Activated naive CD8-positive, alpha-beta T cell treated with anti-CD3 and anti-CD28 coated beads, Interleukin-2, amount 10 ng/mL, durations not matched to agents 7 days and 5 days (primary cell): ENCODE results near the gene CCL18. TPM values are rescaled to one million over a fixed set of nuclear protein-coding genes. Genes with fewer than 3 reads are reported as not detected.
"Not testable (repeated sequence)": the region's sequence is repeated elsewhere in the genome, so short reads cannot be mapped to it uniquely, and the experiment has no call there.

Experiments used
- ATAC-seq: fragments of 150-1000 bp; cut with Tn5 transposase; one replicate; pipeline ENCODE4 v1.10.0; 2021; ENCODE audit warnings: low read depth, moderate library complexity
- POLR2A ChIA-PET: fragments of 350-600 bp; sonication (Branson Sonifier 250); formaldehyde crosslinking; loops from one replicate; lab custom pipeline; 2021; ENCODE audit warnings: antibody characterized with exemption; lab: Charles Lee
- DNase-seq: peaks from one replicate; pipeline ENCODE4 v3.0.0; 2021
- H3K27ac Mint-ChIP-seq: one replicate; pipeline ENCODE4 v1.8.0; 2022; ENCODE audit warnings: mild to moderate bottlenecking, mixed read lengths
- H3K27me3 Mint-ChIP-seq: one replicate; pipeline ENCODE4 v1.8.0; 2022; ENCODE audit warnings: mild to moderate bottlenecking, moderate library complexity, mixed read lengths
- H3K36me3 Mint-ChIP-seq: one replicate; pipeline ENCODE4 v1.8.0; 2021; ENCODE audit warnings: mild to moderate bottlenecking, mixed read lengths
- H3K4me1 Mint-ChIP-seq: one replicate; pipeline ENCODE4 v1.8.0; 2021; ENCODE audit warnings: mixed read lengths
- H3K4me3 Mint-ChIP-seq: one replicate; pipeline ENCODE4 v1.8.0; 2022; ENCODE audit warnings: mild to moderate bottlenecking, moderate library complexity, mixed read lengths
- H3K9me3 Mint-ChIP-seq: one replicate; pipeline ENCODE4 v1.8.0; 2021; ENCODE audit warnings: mixed read lengths
- total RNA-seq, 2 experiments: library from RNA; stranded (reverse); gene quantifications; one replicate each; pipeline ENCODE4 v1.2.3, GENCODE V29; 2021

Gene CCL18
- total RNA-seq, 2 experiments from 2014 or later, result not detected

DNA sequence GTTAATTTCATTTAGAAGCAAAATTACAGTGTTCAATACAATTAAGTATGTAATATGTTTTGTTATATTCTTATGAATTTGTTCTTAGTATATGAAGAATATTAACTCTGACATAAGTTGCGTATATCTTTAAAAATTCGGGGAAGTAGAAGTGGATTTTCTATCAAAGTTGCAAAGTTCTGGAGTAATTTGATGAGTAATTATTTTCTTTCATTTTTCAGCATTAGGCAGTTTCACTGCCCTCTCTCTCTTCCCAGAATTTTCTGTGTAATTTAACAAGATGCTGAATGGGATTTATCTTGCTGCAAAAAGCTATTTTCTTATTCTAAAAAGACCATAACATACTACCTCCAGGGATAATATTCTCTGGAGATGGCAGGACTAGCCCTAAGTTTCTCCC is 8.9 kb upstream of the CCL18 start:
- POLR2A ChIA-PET, result no interaction called here
- ATAC-seq, result no peak

DNA sequence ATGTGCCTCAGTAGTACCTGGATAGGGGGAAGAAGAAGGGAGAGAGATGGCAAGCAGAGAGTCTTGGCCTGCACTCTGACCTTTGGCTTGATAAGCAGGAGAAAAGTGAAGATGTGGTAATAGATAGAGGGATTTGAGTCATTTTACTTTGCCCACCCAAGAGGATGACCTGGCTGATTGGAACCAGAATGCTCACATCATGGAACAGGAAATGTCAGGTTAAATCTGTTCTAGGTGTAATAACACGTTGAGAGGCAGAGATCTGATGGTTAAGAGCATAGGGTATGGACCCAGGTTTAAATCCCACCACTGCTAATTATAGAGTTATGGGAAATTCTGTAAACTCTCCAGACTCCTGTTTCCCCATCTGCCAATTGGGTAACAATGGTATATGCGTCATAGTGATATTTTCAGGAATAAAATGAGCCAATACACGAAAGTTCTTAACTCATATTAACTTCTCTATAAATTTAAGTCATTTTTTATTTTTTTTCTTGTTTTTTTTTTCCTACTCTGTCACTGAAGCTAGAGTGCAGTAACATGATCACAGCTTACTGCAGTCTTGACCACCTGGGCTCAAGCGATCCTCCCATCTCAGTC is 8.1 kb upstream of the CCL18 start:
- DNase-seq (no peak), ATAC-seq (no peak)
- peaks cover 22% of the 10 kb centered on the region for H3K27me3 Mint-ChIP-seq
- H3K36me3 Mint-ChIP-seq, result no peaks in the 10 kb centered on the region
- peaks cover 3% of the 10 kb centered on the region for H3K9me3 Mint-ChIP-seq
- H3K27ac Mint-ChIP-seq, result no peak overlapping the region
- no peak overlapping the region for H3K4me3 Mint-ChIP-seq
- POLR2A ChIA-PET, result no interaction called here
- no peaks in the 10 kb centered on the region for H3K4me1 Mint-ChIP-seq

More for the DNA sequence above, 8.9 kb upstream of the CCL18 start:
- Mint-ChIP-seq H3K4me1 (no peaks in the 10 kb centered on the region), H3K27ac (no peak overlapping the region), H3K27me3 (peaks cover 21% of the 10 kb centered on the region), H3K9me3 (peaks cover 3% of the 10 kb centered on the region), H3K36me3 (no peaks in the 10 kb centered on the region), H3K4me3 (no peak overlapping the region)
- no peak for DNase-seq

DNA sequence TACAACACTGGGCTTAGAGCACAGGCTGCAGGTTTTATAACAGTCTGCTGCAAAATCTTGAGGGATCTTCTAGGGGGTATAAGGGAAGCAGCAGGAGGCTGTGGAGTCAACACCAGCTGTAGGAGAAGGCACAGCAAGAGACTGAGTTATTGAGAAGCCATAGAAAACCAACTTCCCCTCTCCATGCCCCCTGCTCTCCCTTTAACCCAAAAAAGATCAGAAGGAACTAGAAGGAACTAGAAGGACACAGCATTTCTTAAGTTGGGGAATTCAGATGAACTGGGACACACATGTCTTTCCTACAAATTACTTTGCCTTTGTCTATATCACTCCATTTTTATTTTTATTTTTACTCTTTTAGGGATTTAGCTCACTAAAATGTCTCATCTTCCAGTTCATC is 6.2 kb upstream of the CCL18 start:
- no peak for DNase-seq
- Mint-ChIP-seq H3K4me3 (no peak overlapping the region), H3K27ac (no peak overlapping the region), H3K4me1 (no peaks in the 10 kb centered on the region), H3K36me3 (no peaks in the 10 kb centered on the region), H3K9me3 (peaks cover 3% of the 10 kb centered on the region), H3K27me3 (peaks cover 21% of the 10 kb centered on the region)
- ATAC-seq, result no peak
- POLR2A ChIA-PET, result no interaction called here

DNA sequence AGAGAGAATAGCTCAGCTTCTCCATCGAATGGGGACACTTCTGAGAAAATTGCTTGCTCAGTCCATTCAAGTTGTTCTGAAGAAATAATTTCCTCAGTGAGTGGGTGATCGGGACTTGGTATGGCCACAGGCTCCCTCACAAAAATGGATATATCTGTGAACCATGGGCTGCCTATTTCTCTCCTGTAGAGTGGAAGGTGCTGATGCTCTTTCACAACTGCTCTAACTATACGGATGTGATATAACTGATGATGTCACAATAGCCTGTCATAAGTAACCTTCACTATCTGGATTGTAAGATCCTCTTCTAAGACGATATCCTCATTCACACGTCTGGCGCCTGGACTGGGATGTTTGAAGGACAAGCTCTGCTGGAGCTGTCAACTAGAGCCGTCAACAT is 4.7 kb upstream of the CCL18 start:
- Mint-ChIP-seq H3K9me3 (peaks cover 3% of the 10 kb centered on the region), H3K27me3 (peaks cover 21% of the 10 kb centered on the region), H3K4me1 (no peaks in the 10 kb centered on the region), H3K4me3 (no peak overlapping the region), H3K27ac (no peak overlapping the region), H3K36me3 (no peaks in the 10 kb centered on the region)
- POLR2A ChIA-PET, result no interaction called here
- DNase-seq (no peak), ATAC-seq (no peak)

GRCh38 chr17:36060816-36061215 is 3.3 kb upstream of the CCL18 start:
- H3K27ac Mint-ChIP-seq, result no peak overlapping the region
- H3K27me3 Mint-ChIP-seq, result peaks cover 26% of the 10 kb centered on the region
- DNase-seq (no peak), ATAC-seq (no peak)
- POLR2A ChIA-PET, result no interaction called here
- no peak overlapping the region for H3K4me3 Mint-ChIP-seq
- H3K9me3 Mint-ChIP-seq, result peaks cover 3% of the 10 kb centered on the region
- H3K4me1 Mint-ChIP-seq, result no peaks in the 10 kb centered on the region
- H3K36me3 Mint-ChIP-seq, result no peaks in the 10 kb centered on the region

- Mint-ChIP-seq H3K4me3 (no peak overlapping the region), H3K9me3 (no peaks in the 10 kb centered on the region), H3K36me3 (no peaks in the 10 kb centered on the region), H3K27ac (no peak overlapping the region), H3K4me1 (no peaks in the 10 kb centered on the region), H3K27me3 (peaks cover 21% of the 10 kb centered on the region)
- no peak for DNase-seq
- ATAC-seq, result peak; percentile 54
- POLR2A ChIA-PET, result no interaction called here
Measured at GRCh38 chr17:36066365-36066985, 2.4 kb downstream of the CCL18 start.

DNA sequence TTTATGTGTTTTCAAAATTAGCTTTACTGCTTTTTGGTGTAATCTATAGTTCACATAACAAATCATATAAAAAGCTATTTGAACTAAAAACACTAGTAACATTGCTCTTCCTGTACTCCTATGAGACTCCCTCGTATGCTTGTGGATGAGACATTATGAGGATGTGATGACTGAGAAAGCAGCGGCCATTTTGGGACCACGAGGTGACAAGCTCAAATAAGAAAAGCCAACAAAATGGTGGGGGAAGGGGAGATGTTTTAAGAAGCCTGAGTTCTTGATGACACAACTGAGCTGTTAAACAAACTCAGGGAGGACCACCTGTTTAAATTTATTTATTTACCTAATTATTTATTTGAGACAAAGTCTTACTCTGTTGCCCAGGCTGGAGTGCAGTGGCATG is 4.5 kb downstream of the CCL18 start:
- Mint-ChIP-seq H3K27me3 (peaks cover 25% of the 10 kb centered on the region), H3K4me3 (no peak overlapping the region), H3K9me3 (no peaks in the 10 kb centered on the region), H3K4me1 (peaks cover 5% of the 10 kb centered on the region), H3K27ac (no peak overlapping the region), H3K36me3 (no peaks in the 10 kb centered on the region)
- DNase-seq, result no peak
- POLR2A ChIA-PET, result no interaction called here
- no peak for ATAC-seq

- peaks cover 5% of the 10 kb centered on the region for H3K4me1 Mint-ChIP-seq
- H3K4me3 Mint-ChIP-seq, result no peak overlapping the region
- H3K36me3 Mint-ChIP-seq, result no peaks in the 10 kb centered on the region
- no peak overlapping the region for H3K27ac Mint-ChIP-seq
- H3K27me3 Mint-ChIP-seq, result peaks cover 29% of the 10 kb centered on the region
- POLR2A ChIA-PET, result no interaction called here
- no peak for DNase-seq
- no peaks in the 10 kb centered on the region for H3K9me3 Mint-ChIP-seq
- ATAC-seq, result no peak
Measured at GRCh38 chr17:36069136-36069535, 5.1 kb downstream of the CCL18 start.

DNA sequence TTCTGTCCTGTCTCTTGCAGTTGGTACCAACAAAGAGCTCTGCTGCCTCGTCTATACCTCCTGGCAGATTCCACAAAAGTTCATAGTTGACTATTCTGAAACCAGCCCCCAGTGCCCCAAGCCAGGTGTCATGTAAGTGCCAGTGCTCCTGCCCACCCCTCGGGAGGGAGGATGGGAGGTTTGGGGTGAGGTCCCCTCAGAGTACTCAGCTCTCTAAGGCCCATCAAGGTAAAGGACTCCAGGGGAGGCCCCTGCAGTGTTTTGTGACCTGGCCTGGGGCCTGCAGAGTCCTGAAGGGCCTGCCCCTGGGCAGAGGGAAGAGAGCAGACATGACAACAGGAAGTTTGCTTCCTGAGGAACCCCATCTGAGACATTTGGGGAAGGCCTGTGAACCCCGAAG is 6.4 kb downstream of the CCL18 start:
- Mint-ChIP-seq H3K27me3 (peaks cover 29% of the 10 kb centered on the region), H3K27ac (no peak overlapping the region), H3K4me1 (peaks cover 5% of the 10 kb centered on the region), H3K4me3 (no peak overlapping the region), H3K9me3 (no peaks in the 10 kb centered on the region), H3K36me3 (no peaks in the 10 kb centered on the region)
- POLR2A ChIA-PET, result no interaction called here
- DNase-seq, result no peak
- ATAC-seq, result no peak

GRCh38 chr17:36071751-36072150 is 7.7 kb downstream of the CCL18 start:
- H3K9me3 Mint-ChIP-seq, result no peaks in the 10 kb centered on the region
- peaks cover 5% of the 10 kb centered on the region for H3K4me1 Mint-ChIP-seq
- DNase-seq (no peak), ATAC-seq (no peak)
- peaks cover 29% of the 10 kb centered on the region for H3K27me3 Mint-ChIP-seq
- no peak overlapping the region for H3K27ac Mint-ChIP-seq
- POLR2A ChIA-PET, result no interaction called here
- no peak overlapping the region for H3K4me3 Mint-ChIP-seq
- no peaks in the 10 kb centered on the region for H3K36me3 Mint-ChIP-seq

DNA sequence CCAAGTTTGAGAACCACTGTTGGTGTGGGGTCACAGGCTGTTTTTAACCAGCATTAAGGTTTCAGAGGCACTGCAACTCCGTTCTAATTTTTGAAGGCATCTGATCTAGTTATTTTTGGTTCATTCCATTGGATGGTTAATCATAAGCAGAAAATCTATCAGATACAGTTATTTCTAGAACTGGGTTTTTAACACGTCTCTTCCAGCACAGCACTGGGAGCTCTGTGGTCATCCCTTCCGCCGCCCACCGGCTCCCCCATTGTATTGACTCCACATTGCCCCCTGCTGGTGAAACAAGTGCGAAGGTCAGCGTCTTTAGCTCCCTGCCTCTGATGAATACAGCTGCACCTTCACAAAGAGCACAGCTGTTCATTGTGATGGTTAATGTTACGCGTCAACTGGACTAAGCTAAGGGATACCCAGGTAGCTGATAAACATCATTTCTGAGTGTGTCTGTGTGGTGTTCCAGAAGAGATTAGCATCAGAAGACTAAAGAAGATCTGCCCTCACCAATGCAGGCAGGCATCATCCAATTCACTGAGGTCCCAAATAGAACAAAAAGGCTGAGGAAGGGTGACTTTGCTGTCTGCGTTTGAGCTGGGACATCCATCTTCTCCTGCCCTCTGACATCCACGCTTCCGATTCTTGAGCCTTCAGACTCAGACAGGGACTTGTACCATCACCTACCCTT is 8.5 kb downstream of the CCL18 start:
- Mint-ChIP-seq H3K9me3 (no peaks in the 10 kb centered on the region), H3K4me3 (no peak overlapping the region), H3K36me3 (no peaks in the 10 kb centered on the region), H3K4me1 (peaks cover 5% of the 10 kb centered on the region), H3K27ac (no peak overlapping the region), H3K27me3 (peaks cover 30% of the 10 kb centered on the region)
- ATAC-seq (peak; percentile 52), DNase-seq (peak; percentile 54)
- POLR2A ChIA-PET, result no interaction called here

GRCh38 chr17:36074365-36074764 is 10.3 kb downstream of the CCL18 start:
- Mint-ChIP-seq H3K27me3 (peaks cover 30% of the 10 kb centered on the region), H3K9me3 (no peaks in the 10 kb centered on the region), H3K36me3 (no peaks in the 10 kb centered on the region), H3K27ac (no peak overlapping the region), H3K4me1 (peaks cover 5% of the 10 kb centered on the region), H3K4me3 (no peak overlapping the region)
- ATAC-seq (no peak), DNase-seq (no peak)
- POLR2A ChIA-PET, result no interaction called here

DNA sequence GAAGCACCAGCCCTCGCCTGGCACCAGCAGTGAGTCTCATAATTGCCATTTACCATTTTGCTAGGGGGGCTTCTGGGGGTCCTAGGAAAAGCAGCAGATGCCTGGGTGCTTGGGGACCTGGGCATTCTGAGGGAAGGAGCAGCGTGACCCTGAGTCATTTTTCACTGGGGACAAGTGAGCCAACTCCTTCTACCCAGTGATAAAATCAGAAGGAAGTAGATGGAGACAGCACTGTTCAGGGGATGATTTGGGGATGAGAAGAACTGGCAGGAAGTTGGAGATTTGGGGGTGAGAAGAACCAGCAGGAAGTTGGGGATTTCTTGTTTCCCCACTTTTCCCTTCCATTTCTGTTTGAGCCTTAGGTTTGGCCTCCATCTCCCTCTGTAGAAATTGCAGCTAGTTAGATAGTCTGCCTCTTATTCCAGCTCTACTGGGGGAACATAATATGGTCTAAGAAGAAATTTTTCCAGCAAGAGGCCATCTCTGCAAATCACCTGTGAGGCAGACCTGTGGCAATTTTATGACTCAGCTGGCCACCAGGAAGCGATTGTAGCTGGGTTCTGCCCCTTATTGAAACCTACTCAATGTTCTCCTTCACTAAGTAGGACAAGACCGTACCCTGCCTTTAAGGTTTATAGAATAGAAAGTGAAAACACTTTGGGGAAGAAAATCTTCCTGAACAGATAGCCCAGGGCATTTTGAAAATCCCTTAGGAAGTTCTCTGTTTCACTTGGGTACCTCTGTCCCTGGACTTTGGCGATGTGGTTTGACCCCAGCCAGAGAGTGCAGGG is 17.8 kb downstream of the CCL18 start:
- Mint-ChIP-seq H3K4me3 (peak overlapping the region; percentile 64), H3K4me1 (peaks cover 26% of the 10 kb centered on the region), H3K27ac (peak overlapping the region; percentile 81)
- H3K9me3 Mint-ChIP-seq, DNase-seq, H3K27me3 Mint-ChIP-seq, ATAC-seq, H3K36me3 Mint-ChIP-seq: not testable (repeated sequence)
- POLR2A ChIA-PET, result interaction anchor here (0.6 kb wide), 1 partner anchor 199 kb away, joined by 3 read pairs; no protein-coding TSS in a partner anchor
